ENCODE measurements around the gene KIF6.
"Not testable (repeated sequence)": the region's sequence is repeated elsewhere in the genome, so short reads cannot be mapped to it uniquely, and the experiment has no call there.

KIF6 gene

DNA sequence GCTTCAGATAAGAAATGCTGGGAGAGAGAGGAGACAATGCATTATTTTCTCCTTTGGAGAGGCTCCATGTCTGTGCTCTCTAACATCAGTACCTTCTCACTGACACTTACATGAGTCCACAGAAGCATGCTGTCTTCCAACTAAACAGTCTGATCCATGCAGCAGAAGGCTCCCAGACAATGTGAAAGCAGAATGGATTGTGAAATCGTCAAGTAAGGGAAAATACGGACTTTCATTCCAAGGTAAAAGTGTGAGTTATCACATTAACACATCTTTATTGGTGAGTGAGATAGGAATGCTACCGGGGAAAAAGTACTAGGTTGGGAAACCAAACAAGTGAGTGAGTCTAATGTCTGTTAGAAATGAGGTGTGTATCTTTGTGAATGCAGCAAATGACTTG lies 235.1 kb downstream of the KIF6 start:
- TF ChIP-seq, protein P1, sequence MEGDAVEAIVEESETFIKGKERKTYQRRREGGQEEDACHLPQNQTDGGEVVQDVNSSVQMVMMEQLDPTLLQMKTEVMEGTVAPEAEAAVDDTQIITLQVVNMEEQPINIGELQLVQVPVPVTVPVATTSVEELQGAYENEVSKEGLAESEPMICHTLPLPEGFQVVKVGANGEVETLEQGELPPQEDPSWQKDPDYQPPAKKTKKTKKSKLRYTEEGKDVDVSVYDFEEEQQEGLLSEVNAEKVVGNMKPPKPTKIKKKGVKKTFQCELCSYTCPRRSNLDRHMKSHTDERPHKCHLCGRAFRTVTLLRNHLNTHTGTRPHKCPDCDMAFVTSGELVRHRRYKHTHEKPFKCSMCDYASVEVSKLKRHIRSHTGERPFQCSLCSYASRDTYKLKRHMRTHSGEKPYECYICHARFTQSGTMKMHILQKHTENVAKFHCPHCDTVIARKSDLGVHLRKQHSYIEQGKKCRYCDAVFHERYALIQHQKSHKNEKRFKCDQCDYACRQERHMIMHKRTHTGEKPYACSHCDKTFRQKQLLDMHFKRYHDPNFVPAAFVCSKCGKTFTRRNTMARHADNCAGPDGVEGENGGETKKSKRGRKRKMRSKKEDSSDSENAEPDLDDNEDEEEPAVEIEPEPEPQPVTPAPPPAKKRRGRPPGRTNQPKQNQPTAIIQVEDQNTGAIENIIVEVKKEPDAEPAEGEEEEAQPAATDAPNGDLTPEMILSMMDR (IDR thresholded peaks at IDR 0.05; ENCODE audit: low read length, missing control alignments): no peak
- no peak overlapping the region for H3K4me3 ChIP-seq (replicated peaks; ENCODE audit: low read depth, low read length)
- peak; percentile 26 for DNase-seq (ENCODE audit: low read depth)

DNA sequence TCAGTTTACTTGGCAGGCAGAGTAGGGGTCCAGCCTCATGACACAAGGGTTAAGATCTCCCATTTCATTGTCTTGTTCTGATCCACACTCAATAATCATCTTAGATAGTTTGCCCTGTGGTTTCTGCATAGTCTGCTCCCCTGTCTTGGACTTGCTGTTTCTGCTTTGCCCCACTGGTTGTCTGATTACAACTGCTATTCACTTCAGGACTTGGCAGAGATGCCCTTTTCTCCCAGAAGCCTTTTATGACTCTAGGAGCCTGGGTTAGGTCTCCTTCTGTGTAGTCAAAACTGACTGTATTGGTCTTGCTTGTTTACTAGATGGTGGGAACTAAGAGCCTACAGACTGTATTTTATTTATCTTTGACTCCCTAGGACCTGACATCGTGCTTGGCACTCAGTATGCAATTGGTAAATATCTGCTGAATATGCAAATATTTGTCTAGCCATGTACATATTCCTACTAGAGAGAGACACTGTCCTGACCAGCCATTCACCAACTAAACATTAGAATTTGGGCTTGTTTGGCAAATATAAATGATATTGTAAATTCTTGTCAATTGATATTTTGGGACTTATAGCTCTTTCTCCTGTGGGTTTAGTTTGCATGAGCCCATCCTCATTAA lies 236.8 kb downstream of the KIF6 start:
- DNase-seq (ENCODE audit: low read depth): no peak
- no peak overlapping the region for H3K4me3 ChIP-seq (replicated peaks; ENCODE audit: low read depth, low read length)
- TF ChIP-seq, protein P1 (IDR thresholded peaks at IDR 0.05; ENCODE audit: low read length, missing control alignments): no peak

DNA sequence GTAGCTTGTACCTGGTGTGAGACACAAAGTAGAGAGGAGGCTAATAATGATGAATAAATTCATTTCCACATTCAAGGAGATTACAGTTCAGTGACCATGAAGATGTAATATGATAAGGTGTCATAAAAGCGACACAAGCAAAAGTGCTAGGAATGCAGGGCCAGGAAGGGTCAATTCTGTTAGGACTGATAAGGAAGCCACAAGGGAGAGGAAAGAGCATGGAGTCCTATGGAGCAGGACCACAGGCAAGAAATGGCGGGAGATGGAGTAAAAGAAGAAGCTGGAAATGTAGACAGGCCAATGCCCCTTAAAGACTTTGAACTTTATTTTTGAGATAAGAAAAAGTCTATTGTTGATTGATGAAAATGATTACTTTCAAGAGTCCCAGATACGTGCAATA lies 240.9 kb downstream of the KIF6 start:
- H3K4me3 ChIP-seq (replicated peaks; ENCODE audit: low read depth, low read length): no peak overlapping the region
- no peak for DNase-seq (ENCODE audit: low read depth)
- TF ChIP-seq, protein P1 (IDR thresholded peaks at IDR 0.05; ENCODE audit: low read length, missing control alignments): no peak

DNA sequence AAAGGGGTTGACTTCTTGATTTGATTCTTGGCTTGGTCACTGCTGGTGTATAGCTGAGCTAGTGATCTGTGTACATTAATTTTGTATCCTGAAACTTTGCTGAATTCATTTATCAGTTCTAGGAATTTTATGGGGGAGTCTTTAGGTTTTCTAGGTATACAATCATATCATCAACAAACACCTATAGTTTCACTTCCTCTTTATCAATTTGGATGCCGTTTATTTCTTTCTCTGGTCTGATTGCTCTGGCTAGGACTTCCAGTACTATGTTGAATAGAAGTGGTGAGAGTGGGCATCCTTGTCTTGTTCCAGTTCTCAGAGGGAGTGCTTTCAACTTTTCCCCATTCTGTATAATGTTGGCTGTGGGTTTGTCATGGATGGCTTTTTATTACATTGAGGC lies 245.4 kb downstream of the KIF6 start:
- H3K4me3 ChIP-seq (replicated peaks; ENCODE audit: low read depth, low read length); DNase-seq (ENCODE audit: low read depth): not testable (repeated sequence)

DNA sequence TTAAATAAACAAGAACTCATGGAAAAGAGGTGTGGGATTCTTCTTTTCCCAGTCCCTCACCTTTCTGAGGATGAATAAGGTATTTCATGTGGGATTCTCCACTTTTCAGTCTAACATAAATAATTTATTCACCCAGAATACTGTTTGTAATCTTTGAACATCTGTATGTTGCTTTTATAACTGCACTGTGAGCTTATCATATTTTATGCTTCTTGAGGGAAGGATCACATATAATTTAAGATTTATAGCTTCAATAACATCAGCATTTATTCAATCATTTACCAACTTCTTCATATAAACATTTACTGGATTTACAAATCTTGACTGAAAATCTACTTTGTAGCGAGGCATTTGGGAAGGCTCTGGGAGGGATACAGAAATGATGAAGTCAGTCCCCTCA lies 248.5 kb downstream of the KIF6 start:
- no peak overlapping the region for H3K4me3 ChIP-seq (replicated peaks; ENCODE audit: low read depth, low read length)
- DNase-seq (ENCODE audit: low read depth): no peak
- TF ChIP-seq, protein P1 (IDR thresholded peaks at IDR 0.05; ENCODE audit: low read length, missing control alignments): no peak

DNA sequence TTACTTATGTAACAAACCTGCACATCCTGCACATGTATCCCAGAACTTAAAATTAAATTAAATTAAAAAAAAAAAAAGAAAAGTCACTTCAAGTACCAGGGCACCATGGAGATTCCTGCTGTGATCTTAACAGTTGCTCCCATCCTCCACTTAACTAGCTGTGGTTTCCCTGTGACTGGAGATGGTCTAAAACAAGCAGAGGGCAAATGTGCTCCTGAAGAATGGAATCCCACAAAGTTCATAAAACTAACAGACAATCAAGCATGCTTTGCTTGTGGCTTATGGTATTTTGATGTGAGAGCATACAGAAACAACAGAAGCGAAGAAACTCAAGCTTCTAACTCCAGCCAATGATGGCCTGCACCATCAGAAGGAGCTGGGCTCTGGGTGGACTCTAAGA lies 249.1 kb downstream of the KIF6 start:
- TF ChIP-seq, protein P1 (IDR thresholded peaks at IDR 0.05; ENCODE audit: low read length, missing control alignments): no peak
- H3K4me3 ChIP-seq (replicated peaks; ENCODE audit: low read depth, low read length): no peak overlapping the region
- no peak for DNase-seq (ENCODE audit: low read depth)

DNA sequence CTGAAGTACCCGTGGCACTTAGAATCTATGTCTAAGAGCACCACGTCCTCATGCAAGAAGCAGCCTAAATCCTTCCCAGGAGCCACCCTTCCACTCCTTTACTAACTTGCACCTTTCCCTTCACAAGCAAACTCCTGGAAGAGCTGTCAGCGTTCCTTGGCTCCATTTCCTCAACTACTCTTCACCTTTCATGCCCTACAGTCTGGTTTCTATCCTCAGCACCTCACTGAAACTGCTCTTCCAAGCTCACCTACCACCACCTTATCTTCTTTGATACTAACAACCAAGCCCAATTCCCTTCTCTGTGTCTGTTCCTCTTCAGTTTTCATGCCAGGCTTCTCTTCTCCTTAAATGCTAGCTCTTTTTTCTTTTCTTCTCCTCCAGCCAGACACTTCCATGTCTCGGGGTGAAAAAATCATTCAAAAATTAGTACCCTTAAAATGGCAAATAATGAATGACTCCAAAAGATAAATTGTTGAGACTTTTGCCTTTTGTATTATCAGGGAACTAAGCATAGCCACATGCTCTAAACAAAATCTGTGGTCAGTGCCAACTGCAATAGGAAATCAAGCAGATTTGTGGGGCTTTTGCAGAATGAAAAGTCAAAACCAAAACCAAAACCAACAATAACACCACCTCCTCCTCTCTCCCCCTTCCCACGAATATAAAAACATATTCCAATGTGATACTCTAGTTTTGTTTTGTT lies 253.1 kb downstream of the KIF6 start:
- DNase-seq (ENCODE audit: low read depth): no peak
- TF ChIP-seq, protein P1 (IDR thresholded peaks at IDR 0.05; ENCODE audit: low read length, missing control alignments): no peak
- no peak overlapping the region for H3K4me3 ChIP-seq (replicated peaks; ENCODE audit: low read depth, low read length)

All from fibroblast of pulmonary artery (primary cell).